ENCODE data around the gene R3HDM4.

Gene R3HDM4

DNA sequence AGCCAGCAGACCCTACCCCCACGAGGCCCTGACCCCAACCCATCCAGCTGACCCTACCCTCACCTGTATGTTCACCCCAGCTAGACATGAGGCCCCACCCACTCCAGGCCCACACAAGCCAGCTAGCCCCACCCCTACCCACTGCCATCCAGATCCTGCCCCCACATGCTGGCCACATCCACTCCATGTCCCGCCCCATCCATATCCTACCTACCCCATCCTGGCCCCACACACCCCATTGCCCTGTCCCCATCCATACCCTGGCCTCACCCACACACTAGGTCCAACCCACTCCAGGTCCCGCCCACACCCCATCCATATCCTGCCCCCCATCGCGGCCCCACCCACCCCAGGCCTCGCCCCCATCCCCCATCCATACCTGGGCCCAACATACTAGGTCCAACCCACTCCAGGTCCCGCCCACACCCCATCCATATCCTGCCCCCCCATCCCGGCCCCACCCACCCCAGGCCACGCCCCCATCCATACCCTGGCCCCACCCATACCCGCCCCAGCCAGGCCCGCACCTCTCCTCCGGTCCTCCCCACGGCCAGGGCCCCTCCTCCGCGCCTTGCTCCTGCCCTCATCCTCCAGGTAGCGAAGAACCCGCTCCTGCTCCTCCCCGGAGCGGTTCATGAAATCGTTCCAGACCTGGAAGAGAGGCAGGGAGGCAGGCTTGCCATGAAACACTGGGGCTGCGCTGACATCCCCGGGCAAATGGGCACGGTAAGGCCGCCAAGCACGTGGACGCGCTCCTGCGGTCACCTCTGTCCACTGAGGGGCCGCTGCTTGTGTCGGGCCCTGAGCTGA, 12.5 kb downstream of the R3HDM4 start:
- H3K4me1 ChIP-seq (ENCODE audit: insufficient read depth, low read length, poor library complexity, severe bottlenecking) = no peaks in the 10 kb centered on the region
- H3K36me3 ChIP-seq (ENCODE audit: insufficient read depth, low read length) = no peaks in the 10 kb centered on the region
- TF ChIP-seq, protein P1, sequence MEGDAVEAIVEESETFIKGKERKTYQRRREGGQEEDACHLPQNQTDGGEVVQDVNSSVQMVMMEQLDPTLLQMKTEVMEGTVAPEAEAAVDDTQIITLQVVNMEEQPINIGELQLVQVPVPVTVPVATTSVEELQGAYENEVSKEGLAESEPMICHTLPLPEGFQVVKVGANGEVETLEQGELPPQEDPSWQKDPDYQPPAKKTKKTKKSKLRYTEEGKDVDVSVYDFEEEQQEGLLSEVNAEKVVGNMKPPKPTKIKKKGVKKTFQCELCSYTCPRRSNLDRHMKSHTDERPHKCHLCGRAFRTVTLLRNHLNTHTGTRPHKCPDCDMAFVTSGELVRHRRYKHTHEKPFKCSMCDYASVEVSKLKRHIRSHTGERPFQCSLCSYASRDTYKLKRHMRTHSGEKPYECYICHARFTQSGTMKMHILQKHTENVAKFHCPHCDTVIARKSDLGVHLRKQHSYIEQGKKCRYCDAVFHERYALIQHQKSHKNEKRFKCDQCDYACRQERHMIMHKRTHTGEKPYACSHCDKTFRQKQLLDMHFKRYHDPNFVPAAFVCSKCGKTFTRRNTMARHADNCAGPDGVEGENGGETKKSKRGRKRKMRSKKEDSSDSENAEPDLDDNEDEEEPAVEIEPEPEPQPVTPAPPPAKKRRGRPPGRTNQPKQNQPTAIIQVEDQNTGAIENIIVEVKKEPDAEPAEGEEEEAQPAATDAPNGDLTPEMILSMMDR (conservative IDR thresholded peaks at IDR 0.05; ENCODE audit: low read length) = no peak
- TF ChIP-seq EZH2phosphoT487 (IDR thresholded peaks at IDR 0.05; ENCODE audit: borderline replicate concordance) = no peak

DNA sequence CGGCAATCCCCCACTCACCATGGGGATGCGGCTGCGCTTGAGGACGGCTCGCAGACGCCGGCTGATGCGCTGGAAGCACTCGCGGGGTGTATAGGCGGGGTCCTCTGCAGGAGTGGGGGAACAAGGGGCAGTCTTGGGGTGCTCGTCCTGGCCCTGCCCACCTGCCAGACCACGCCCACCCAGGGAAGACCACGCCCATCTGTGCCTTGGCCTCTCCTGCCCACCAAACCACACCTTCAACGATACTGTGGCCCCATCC, 13.0 kb downstream of the R3HDM4 start:
- no peak for TF ChIP-seq EZH2phosphoT487 (IDR thresholded peaks at IDR 0.05; ENCODE audit: borderline replicate concordance)
- TF ChIP-seq, protein P1 (conservative IDR thresholded peaks at IDR 0.05; ENCODE audit: low read length) = no peak
- H3K79me2 ChIP-seq (ENCODE audit: insufficient read depth, low read length) = no peaks in the 10 kb centered on the region
- no peaks in the 10 kb centered on the region for H3K9me2 ChIP-seq (replicated peaks; ENCODE audit: low read depth, low read length)
- no peaks in the 10 kb centered on the region for H3K36me3 ChIP-seq (ENCODE audit: insufficient read depth, low read length)
- no peaks in the 10 kb centered on the region for H3F3A ChIP-seq (ENCODE audit: low read depth)
- H2AFZ ChIP-seq (ENCODE audit: low read length) = no peak overlapping the region
- H4K20me1 ChIP-seq (ENCODE audit: insufficient read depth, low read length, poor library complexity, severe bottlenecking) = peaks cover 3% of the 10 kb centered on the region
- H3K9ac ChIP-seq (ENCODE audit: low read depth, low read length, poor library complexity, severe bottlenecking) = no peak overlapping the region
- no peaks in the 10 kb centered on the region for H3K9me3 ChIP-seq (ENCODE audit: insufficient read depth, low read depth, low read length)
- no peaks in the 10 kb centered on the region for H3K4me1 ChIP-seq (ENCODE audit: insufficient read depth, low read length, poor library complexity, severe bottlenecking)
- no peak overlapping the region for H3K4me3 ChIP-seq (ENCODE audit: low read length, poor library complexity, severe bottlenecking)
- H3K27me3 ChIP-seq (ENCODE audit: insufficient read depth, low read length, poor library complexity, severe bottlenecking) = no peaks in the 10 kb centered on the region
- no peak overlapping the region for H3K4me2 ChIP-seq (ENCODE audit: low read depth, low read length, poor library complexity, severe bottlenecking)

More for the DNA sequence above, 12.5 kb downstream of the R3HDM4 start:
- no peaks in the 10 kb centered on the region for H3K79me2 ChIP-seq (ENCODE audit: insufficient read depth, low read length)
- H4K20me1 ChIP-seq (ENCODE audit: insufficient read depth, low read length, poor library complexity, severe bottlenecking) = peaks cover 3% of the 10 kb centered on the region
- no peak overlapping the region for H2AFZ ChIP-seq (ENCODE audit: low read length)
- H3F3A ChIP-seq (ENCODE audit: low read depth) = no peaks in the 10 kb centered on the region
- no peak overlapping the region for H3K4me3 ChIP-seq (ENCODE audit: low read length, poor library complexity, severe bottlenecking)
- H3K9me2 ChIP-seq (replicated peaks; ENCODE audit: low read depth, low read length) = no peaks in the 10 kb centered on the region
- no peak overlapping the region for H3K9ac ChIP-seq (ENCODE audit: low read depth, low read length, poor library complexity, severe bottlenecking)
- no peaks in the 10 kb centered on the region for H3K9me3 ChIP-seq (ENCODE audit: insufficient read depth, low read depth, low read length)
- no peaks in the 10 kb centered on the region for H3K27me3 ChIP-seq (ENCODE audit: insufficient read depth, low read length, poor library complexity, severe bottlenecking)
- no peak overlapping the region for H3K4me2 ChIP-seq (ENCODE audit: low read depth, low read length, poor library complexity, severe bottlenecking)

DNA sequence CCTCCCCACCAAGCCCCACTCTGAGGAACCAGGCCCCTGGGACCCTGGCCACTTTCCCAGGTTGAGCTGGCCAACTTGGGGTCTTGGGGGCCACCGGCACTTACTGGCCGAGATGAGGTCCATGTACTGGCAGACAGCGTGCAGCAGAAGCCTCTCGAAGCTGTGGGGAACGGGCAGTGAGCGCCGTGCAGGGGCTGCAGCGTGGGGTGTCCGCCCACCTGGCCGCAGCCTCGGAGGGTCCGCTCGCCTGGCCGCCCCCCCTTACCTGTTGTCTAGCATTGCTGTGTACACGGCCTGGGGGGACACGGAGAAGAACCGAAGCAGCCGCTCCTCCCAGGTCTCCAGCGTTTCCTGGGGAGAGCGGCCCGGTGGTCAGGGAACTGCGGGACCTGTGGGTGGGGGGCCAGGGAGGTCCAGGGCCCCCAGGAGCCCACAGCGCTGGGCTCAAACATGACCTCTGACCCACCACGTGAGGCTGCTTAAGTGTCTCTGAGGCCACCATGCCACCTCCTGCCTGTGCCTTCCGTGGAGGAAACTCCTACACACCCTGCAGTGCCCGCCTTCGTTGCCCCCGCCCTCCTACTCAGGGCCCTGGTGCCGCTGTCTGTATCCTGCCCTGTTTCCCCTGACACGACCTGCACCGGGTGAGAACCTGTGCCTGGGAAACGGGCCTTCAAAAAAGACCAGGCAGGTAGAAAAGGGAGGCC, 13.5 kb downstream of the R3HDM4 start:
- Histone ChIP-seq H3K9me2 (replicated peaks; ENCODE audit: low read depth, low read length) (no peaks in the 10 kb centered on the region), H3K9me3 (ENCODE audit: insufficient read depth, low read depth, low read length) (no peaks in the 10 kb centered on the region), H4K20me1 (ENCODE audit: insufficient read depth, low read length, poor library complexity, severe bottlenecking) (peaks cover 3% of the 10 kb centered on the region), H3K36me3 (ENCODE audit: insufficient read depth, low read length) (no peaks in the 10 kb centered on the region), H3K4me3 (ENCODE audit: low read length, poor library complexity, severe bottlenecking) (no peak overlapping the region), H3K27me3 (ENCODE audit: insufficient read depth, low read length, poor library complexity, severe bottlenecking) (no peaks in the 10 kb centered on the region), H3F3A (ENCODE audit: low read depth) (no peaks in the 10 kb centered on the region), H3K4me2 (ENCODE audit: low read depth, low read length, poor library complexity, severe bottlenecking) (no peak overlapping the region), H3K9ac (ENCODE audit: low read depth, low read length, poor library complexity, severe bottlenecking) (no peak overlapping the region), H2AFZ (ENCODE audit: low read length) (no peak overlapping the region), H3K4me1 (ENCODE audit: insufficient read depth, low read length, poor library complexity, severe bottlenecking) (no peaks in the 10 kb centered on the region), H3K79me2 (ENCODE audit: insufficient read depth, low read length) (no peaks in the 10 kb centered on the region)
- no peak for TF ChIP-seq EZH2phosphoT487 (IDR thresholded peaks at IDR 0.05; ENCODE audit: borderline replicate concordance)
- TF ChIP-seq, protein P1 (conservative IDR thresholded peaks at IDR 0.05; ENCODE audit: low read length) = no peak

Measured in Loucy (cell line).